PFSK-1 (cell line): ENCODE measurements around the gene BCAS3.

Experiments
- FOXP2 ChIP-seq: optimal IDR thresholded peaks from 2 replicates; pipeline ENCODE3; 2011; ENCODE audit warnings: borderline replicate concordance, control low read depth, inconsistent platforms; ENCODE audit not compliant: insufficient read depth; ENCODE audit errors: extremely low read length, extremely low read depth
- POLR2AphosphoS5 ChIP-seq: IDR thresholded peaks from 2 replicates; pipeline ENCODE4 v1.6.1; 2012; ENCODE audit warnings: low read depth, mild to moderate bottlenecking, control low read depth, low read length, moderate library complexity
- REST ChIP-seq, 2 experiments: IDR thresholded peaks; 2 replicates each; pipeline versions ENCODE4 v1.6.1 to v1.8.0; 2011 to 2012; ENCODE audit warnings: low read depth in 2 of 2, low read length in 2 of 2, control low read depth in 1 of 2, inconsistent platforms in 1 of 2, mild to moderate bottlenecking in 1 of 2, moderate library complexity in 1 of 2; ENCODE audit not compliant: insufficient read depth in 1 of 2
- SIN3A ChIP-seq: IDR thresholded peaks from 2 replicates; pipeline ENCODE4 v1.6.1; 2012; ENCODE audit warnings: mild to moderate bottlenecking, low read length, moderate library complexity, borderline replicate concordance; ENCODE audit not compliant: insufficient read depth
- TAF1 ChIP-seq: IDR thresholded peaks from 2 replicates; pipeline ENCODE4 v1.6.1; 2012; ENCODE audit warnings: low read length, control low read depth, borderline replicate concordance; ENCODE audit not compliant: insufficient read depth

Gene BCAS3

DNA sequence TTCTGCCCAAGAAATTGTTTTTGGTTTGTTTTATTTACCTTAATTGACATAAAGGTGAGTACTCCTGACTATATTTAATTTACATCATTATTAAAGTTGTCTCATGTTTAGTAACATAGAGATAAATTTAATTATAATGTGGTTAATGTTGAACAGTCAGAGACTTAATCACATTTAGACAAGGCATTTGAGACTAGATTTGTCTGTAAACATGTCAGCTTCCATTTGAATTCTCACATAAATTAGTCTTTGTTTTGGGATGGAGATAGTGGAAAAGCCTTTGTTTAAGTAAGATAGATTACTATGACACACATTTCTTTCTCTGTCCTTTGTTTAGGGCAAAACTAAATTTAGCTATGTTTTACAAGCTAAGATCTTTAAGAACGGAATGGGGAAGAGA, 18.5 kb upstream of the BCAS3 start:
- TF ChIP-seq REST (IDR thresholded peaks at IDR 0.05; ENCODE audit: insufficient read depth in 1 of 2, low read depth in 2 of 2, low read length in 2 of 2) (no peak), FOXP2 (no peak), POLR2AphosphoS5 (no peak), SIN3A (no peak), TAF1 (no peak)

DNA sequence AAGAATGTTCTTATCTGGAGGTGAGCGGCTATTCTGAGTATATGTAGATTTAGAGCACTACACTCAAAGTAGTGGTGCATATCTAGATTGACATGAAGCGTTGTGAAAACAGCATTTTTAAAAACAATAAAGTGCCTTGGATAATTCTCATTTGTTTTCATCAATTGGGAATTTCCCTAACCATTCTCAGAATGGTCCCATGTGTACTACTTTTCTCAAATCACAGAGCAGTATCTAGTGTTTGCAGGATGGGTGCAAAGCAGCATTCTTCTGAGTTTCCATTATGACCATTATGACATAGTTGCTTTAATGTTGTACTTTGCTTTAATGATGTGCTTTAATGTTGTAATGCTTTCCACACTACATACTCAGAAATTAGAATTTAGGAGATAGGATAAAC, 16.2 kb upstream of the BCAS3 start:
- TF ChIP-seq SIN3A (no peak), TAF1 (no peak)

DNA sequence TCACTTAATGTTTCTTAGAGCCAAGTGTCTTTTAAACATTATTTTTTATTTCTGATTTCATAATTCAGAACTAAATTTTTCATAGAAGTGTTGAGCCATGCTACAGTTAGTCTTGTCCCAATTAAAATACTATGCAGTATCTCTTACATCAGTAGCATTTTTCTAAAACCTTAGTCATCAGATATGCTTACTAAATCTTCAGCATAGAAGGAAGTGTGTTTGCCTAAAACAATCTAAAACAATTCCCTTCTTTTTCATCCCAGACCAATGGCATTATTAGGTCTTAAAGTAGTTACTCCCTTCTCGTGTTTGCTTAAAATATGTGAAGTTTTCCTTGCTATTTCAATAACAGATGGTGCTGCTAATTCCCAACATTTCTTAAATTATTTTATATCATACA, 13.6 kb upstream of the BCAS3 start:
- TF ChIP-seq TAF1 (no peak), POLR2AphosphoS5 (no peak), REST (IDR thresholded peaks at IDR 0.05; ENCODE audit: insufficient read depth in 1 of 2, low read depth in 2 of 2, low read length in 2 of 2) (no peak), SIN3A (no peak), FOXP2 (no peak)

DNA sequence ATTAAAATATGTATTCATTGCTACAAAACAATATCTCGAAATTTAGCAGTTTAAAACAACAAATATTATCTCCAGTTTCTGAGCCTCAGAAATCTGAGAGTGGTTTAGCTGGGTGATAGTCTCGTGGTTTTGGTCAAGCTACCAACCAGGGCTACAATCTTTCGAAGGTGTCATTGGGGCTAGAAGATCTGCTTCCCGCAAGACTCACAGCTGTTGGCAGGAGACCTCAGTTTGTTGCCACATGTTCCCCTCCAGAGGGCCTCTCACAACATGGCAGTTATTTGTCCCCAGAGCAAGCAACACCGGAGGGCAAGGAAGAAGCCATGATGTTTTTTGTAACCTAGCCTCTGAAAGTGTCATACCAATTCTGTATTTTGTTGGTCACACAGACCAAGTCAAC, 12.0 kb upstream of the BCAS3 start:
- no peak for TF ChIP-seq REST (IDR thresholded peaks at IDR 0.05; ENCODE audit: insufficient read depth in 1 of 2, low read depth in 2 of 2, low read length in 2 of 2)
- no peak for TF ChIP-seq FOXP2
- no peak for TF ChIP-seq TAF1
- TF ChIP-seq POLR2AphosphoS5, result no peak
- no peak for TF ChIP-seq SIN3A

GRCh38 chr17:60671482-60671881, 6.2 kb upstream of the BCAS3 start:
- TF ChIP-seq TAF1, result no peak
- no peak for TF ChIP-seq REST (IDR thresholded peaks at IDR 0.05; ENCODE audit: insufficient read depth in 1 of 2, low read depth in 2 of 2, low read length in 2 of 2)
- TF ChIP-seq SIN3A, result no peak
- TF ChIP-seq FOXP2, result no peak
- TF ChIP-seq POLR2AphosphoS5, result no peak
